ENCODE results near the gene STRIT1. TPM values are rescaled to one million over a fixed set of nuclear protein-coding genes. Genes with fewer than 3 reads are reported as not detected.
"Not testable (repeated sequence)": the region's sequence is repeated elsewhere in the genome, so short reads cannot be mapped to it uniquely, and the experiment has no call there.

Gene STRIT1
- total RNA-seq, 1 donor from 2014 or later = not detected

DNA sequence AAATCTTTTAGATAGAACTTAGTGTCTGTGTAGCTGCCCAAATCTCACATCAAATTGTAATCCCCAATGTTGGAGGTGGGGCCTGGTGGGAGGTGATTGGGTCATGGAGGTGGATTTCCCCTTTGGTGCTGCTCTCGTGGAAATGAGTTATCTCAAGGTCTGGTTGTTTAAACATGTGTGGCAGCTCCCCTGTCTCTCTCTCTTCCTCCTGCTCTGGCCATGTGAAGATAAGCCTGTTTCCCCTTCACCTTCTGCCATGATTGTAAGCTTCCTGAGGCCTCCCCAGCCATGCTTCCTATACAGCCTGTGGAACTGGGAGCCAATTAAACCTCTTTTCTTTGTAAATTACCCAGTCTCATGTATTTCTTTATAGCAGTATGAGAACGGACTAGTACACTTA, 30.6 kb downstream of the STRIT1 start:
- not testable (repeated sequence) for ATAC-seq

GRCh38 chr3:155262295-155262694, 31.2 kb downstream of the STRIT1 start:
- no peak for ATAC-seq

DNA sequence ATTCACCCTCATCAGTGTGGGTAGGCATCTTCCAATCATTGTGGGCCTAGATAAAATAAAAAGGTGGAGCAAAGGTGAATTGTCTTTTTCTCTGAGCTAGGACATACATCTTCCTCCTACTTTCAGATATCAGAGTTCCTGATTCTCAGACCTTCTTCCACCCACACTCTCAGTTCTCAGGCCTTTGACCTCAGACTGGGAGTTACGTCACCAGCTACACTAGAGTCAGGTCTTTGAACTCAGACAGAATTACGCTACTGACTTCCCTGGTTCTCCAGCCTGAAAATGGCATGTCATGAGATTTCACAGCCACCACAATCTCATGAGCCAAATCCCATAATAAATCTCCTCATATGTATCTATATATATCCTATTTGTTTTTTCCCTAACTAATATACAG, 39.0 kb downstream of the STRIT1 start:
- no peak for ATAC-seq

DNA sequence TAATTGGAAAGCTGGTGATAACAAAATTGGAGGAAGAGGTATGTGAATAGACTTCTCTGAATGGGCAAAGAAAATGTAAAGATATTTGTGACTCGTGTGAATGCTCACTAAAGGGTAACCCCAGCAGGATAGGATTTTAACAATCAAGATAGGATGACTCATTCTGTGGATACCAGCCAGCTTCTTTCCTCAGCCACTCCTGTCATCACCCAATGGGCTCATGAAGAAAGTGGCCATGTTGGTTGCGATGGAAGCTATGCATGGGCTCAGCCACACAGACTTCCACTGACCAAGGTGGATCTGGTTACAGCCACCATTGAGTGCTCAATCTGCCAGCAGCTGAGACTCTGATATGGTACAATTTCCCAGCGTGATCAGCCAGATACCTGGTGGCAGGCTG, 40.9 kb downstream of the STRIT1 start:
- no peak for ATAC-seq

- no peak for ATAC-seq
Observed at GRCh38 chr3:155252021-155252420, 41.5 kb downstream of the STRIT1 start.

- no peak for ATAC-seq
Observed at GRCh38 chr3:155248531-155249187, 44.8 kb downstream of the STRIT1 start.

GRCh38 chr3:155244699-155245098, 48.8 kb downstream of the STRIT1 start:
- no peak for ATAC-seq

DNA sequence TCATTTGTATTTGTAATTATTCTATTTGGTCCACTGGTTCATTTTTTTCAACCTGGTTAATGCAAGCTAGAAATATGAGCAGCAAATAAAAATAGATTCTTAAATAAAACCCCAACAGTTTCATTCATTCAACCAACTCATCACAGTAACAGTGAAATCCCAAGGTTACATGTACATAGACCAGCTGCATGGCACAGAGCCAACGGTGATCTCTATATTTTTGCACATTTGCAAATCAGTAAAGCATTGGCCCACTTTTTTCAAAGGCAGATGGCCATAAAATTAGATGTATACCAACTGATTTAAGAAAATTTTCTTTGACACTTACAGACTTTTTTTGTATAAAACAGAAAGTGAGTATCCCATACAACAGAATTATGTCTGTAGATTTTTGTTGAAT, 49.3 kb downstream of the STRIT1 start:
- no peak for ATAC-seq

DNA sequence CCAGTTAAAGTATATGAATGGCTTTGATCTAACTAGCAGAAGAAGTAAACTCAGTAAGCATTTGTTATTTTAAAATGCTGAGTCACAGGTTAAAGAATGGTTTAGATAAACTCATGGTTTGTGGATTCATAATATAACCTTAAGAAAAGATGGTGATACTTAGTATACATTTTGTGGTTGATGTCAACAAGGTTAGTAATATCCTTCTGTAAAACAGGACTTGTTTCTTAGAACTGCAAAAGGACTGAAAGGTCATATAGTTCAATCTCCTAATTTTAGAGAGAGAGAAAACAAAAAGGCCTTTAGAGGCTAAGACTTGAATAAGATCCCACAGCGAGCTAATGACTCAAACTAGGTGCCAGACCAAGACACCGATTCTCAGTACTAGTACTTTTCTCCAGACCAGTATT, 50.0 kb downstream of the STRIT1 start:
- ATAC-seq = no peak

DNA sequence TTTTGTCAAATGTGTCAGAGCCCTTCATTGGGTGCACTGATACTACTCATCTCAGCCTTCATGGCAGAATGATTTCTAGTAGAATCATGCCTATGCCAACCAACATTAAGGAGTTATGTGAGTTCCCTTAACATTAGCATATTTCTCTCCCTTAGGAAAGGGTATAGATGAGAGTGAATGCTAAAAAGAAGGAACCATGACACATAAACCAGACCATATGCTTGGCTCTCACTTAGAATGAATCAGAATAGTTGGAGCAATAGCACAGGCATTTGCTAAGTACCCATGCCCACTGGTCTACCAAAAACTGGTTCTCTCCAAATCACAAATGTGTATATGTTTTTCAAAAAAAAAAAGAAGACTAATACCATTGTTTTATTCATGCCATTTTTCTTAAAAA, 51.1 kb downstream of the STRIT1 start:
- no peak for ATAC-seq

GRCh38 chr3:155241579-155241978, 51.9 kb downstream of the STRIT1 start:
- ATAC-seq = no peak

Other genes with a start within 250 kb of the STRIT1 start
- 0.60 TPM for gene MME, start 213.4 kb downstream of the STRIT1 start, total RNA-seq

All from esophagus mucosa (tissue), 1 donor.